ENCODE measurements around the gene ZMYND15. TPM values are rescaled to one million over a fixed set of nuclear protein-coding genes. Genes with fewer than 3 reads are reported as not detected.
A peak's percentile ranks its signal among the peaks of the same experiment; 100 is the strongest.

The ZMYND15 gene
- total and polyA plus RNA-seq, 2 donors (not counting 3 experiments of a cell fraction or from before 2014, with no cell fraction given), result 0.12 to 0.44 TPM

- ChIA-PET CTCF (interaction anchor here (0.5 to 5.9 kb wide), 7 partner anchors 10 to 118 kb away, joined by 4 to 65 read pairs (median 7); partner anchors contain the start of genes ARRB2, CHRNE and PLD2), POLR2A (no interaction called here)
- peaks cover 24% of the 10 kb centered on the region for H3K4me1 ChIP-seq (ENCODE audit: control insufficient read depth, extremely low read depth, insufficient read depth, low read length)
- H3K27me3 ChIP-seq (ENCODE audit: control insufficient read depth in 2 of 2, insufficient read depth in 2 of 2, low read length in 2 of 2), result peaks cover 16 to 24% of the 10 kb centered on the region in 2 experiments
- no TSS peak for BruUV-seq (replicated peaks)
- no peak for DNase-seq (ENCODE audit: low read depth, low spot score)
- H3K27ac ChIP-seq (ENCODE audit: insufficient read depth, low read depth, low read length), result no peak overlapping the region
- intact Hi-C loops (cut with micrococcal nuclease), result loop anchor here (1.0 to 5.0 kb wide), 3 partner anchors 55 to 117 kb away; partner anchors contain the start of genes ARRB2, CHRNE and MED11
- dilution Hi-C loops (cut with MboI; ENCODE audit: extremely low pct_ligation_motif_present, low sequenced_read_pairs), result no loop called here
- H3K4me3 ChIP-seq (replicated peaks in 1 of 3; ENCODE audit: insufficient read depth in 1 of 3, low read depth in 1 of 3, low read length in 3 of 3), result no peak overlapping the region
- TF ChIP-seq CTCF (IDR thresholded peaks at IDR 0.05; ENCODE audit: extremely low read depth in 1 of 2, insufficient read depth in 1 of 2, low read depth in 1 of 2, low read length in 2 of 2) (no peak), EZH2 (IDR thresholded peaks at IDR 0.05; ENCODE audit: borderline replicate concordance, low read depth, low read length, severe bottlenecking) (peak; percentile 88), JUN (IDR thresholded peaks at IDR 0.05; ENCODE audit: borderline replicate concordance, insufficient read depth, insufficient read length, low read depth) (no peak)
- peak overlapping the region; percentile 30 for H2AFZ ChIP-seq (ENCODE audit: low read depth, low read length)
- no peak for FAIRE-seq
- H3K9me3 ChIP-seq (replicated peaks; ENCODE audit: control insufficient read depth, insufficient read depth, low read length), result no peaks in the 10 kb centered on the region
- H3K79me2 ChIP-seq (ENCODE audit: control insufficient read depth, insufficient read depth, low read length), result no peaks in the 10 kb centered on the region
- H3K36me3 ChIP-seq (ENCODE audit: control insufficient read depth in 2 of 2, extremely low read depth in 1 of 2, insufficient read depth in 2 of 2, low read length in 2 of 2), result no peaks in the 10 kb centered on the region
- no peaks in the 10 kb centered on the region for H3K9me1 ChIP-seq (replicated peaks; ENCODE audit: control insufficient read depth, extremely low read depth, insufficient read depth, low read length)
- no peak overlapping the region for H3K9ac ChIP-seq (replicated peaks; ENCODE audit: extremely low read depth, insufficient read depth, low read length)
- H4K20me1 ChIP-seq (replicated peaks; ENCODE audit: control insufficient read depth, extremely low read depth, insufficient read depth, low read length), result no peaks in the 10 kb centered on the region
- peak overlapping the region; percentile 31 for H3K4me2 ChIP-seq (ENCODE audit: insufficient read depth, low read length)
Measured at GRCh38 chr17:4785311-4786105, 45.9 kb downstream of the ZMYND15 start.
